Right lung (tissue), 5 donors: ENCODE data around the gene ATF3. TPM values are rescaled to one million over a fixed set of nuclear protein-coding genes. Genes with fewer than 3 reads are reported as not detected.
"Not testable (repeated sequence)": the region's sequence is repeated elsewhere in the genome, so short reads cannot be mapped to it uniquely, and the experiment has no call there.

Experiments used
- DNase-seq, 2 donors: peaks; one replicate each; pipeline ENCODE4 v3.0.0-alpha.2; 2013
- polyA plus RNA-seq, 5 donors: library from polyadenylated mRNA; unstranded; fragments of 120-200 nt; gene quantifications; one replicate each; pipeline versions ENCODE4 v1.2.1 to v1.2.3, GENCODE V29; 2013; ENCODE audit warnings: inconsistent platforms in 1 of 5, low replicate concordance in 1 of 5; ENCODE audit not compliant: insufficient read length in 5 of 5, insufficient read depth in 1 of 5

Gene ATF3
- polyA plus RNA-seq, 5 donors: 5.9 to 30.2 (median 21.9) TPM

DNA sequence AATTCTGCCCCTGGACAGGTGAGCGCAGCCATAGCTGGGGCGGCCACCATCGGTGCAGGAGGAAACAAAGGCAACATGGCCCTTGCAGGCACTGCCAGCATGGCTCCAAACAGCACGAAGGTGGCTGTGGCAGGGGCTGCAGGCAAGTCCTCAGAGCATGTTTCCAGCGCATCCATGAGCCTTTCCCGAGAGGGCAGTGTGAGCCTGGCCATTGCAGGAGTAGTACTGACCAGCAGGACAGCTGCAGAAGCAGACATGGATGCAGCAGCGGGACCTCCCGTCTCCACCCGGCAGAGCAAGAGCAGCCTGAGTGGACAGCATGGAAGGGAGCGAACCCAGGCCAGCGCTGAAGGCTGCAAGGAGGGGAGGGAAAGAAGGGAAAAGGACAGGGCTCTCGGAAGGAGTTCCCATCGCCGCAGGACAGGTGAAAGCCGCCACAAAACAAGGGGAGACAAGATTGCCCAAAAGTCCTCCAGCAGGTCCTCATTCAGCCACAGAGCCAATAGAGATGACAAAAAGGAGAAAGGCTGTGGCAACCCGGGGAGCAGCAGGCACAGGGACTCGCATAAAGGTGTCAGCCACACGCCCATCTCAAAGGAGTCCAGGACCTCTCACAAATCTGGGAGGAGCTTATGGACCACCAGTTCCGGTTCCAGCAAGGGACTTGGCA lies 17.4 kb downstream of the ATF3 start:
- no peak for DNase-seq

DNA sequence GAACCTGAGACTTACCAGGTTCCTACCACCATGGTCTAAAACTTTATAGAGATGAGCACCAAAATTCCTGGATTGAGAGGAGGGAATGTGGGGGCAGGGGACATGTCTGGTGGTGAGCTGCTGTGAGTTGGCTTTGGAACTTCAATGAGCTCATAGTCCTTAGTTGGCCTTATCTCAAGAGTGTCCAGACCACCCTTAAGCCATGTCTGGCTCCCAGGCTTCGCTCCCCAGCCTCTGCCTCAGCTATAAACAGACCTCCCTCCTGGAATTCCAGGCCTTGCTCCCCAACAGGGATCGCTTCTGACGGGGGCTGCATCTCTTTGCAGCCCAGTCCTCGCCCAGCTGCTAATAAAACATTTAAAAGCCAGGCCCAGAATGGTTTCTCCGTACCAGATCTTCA lies 19.5 kb downstream of the ATF3 start:
- DNase-seq: no peak

DNA sequence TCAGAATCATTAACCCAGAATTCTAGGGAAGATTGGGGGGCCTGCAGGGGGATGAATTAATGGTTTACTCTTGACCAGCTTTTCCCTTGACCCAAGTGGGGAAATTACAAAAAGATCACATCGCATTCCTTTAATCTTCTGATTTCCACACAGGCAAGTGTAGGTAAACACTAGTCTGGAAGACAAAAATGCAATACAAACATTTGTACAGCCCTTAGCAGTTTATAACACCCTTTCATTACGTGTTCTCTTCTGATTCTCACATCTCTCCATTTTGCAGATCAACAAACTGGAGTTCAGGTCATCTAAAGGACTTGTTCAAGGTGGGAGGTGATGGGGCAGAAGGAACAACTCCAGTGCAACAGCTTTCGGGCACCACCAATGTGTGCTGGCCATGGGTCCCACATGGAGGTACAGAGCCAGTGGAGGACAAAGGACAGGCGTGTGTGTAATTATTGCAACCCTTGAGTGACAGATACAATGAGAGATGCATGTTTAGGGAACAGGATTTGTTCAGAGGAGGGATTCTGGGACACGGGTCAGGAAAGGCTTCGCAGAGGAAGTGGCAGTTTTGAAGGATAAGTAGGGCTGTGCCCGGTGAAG lies 20.4 kb downstream of the ATF3 start:
- no peak for DNase-seq

DNA sequence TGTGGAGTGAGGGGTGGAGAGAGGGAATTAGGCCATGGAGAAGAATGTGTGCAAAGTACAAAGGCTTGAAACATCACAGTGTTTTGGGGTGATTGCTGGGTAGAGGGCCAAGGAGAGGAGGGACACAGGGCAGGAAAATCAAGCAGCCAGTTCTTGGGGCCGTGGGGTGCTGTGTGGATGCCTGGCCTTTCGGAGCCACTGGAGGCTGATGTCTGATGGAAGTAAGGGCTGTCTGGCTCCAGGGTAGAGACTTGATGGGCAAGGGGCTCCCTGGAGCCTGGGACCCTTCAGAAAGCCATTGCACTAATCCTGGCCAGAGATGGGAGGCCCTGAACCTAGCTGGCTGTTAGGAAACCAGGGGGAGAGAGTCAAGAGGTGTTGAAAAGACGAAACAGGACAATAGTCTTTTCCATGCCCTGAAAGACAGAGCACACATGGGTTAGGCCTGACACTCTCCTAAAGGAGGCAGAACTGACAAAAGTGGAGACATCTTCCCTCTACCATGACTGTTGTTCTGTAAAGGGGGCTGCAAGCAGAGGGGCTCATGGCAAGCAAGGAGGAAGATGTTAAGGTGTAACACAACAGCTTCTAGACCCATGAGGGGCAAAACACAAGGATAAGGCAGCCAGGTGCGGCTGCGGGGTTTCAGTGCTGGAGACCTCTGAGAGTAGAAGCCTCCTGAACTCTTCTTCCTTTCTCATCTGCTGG lies 21.0 kb downstream of the ATF3 start:
- DNase-seq: no peak

DNA sequence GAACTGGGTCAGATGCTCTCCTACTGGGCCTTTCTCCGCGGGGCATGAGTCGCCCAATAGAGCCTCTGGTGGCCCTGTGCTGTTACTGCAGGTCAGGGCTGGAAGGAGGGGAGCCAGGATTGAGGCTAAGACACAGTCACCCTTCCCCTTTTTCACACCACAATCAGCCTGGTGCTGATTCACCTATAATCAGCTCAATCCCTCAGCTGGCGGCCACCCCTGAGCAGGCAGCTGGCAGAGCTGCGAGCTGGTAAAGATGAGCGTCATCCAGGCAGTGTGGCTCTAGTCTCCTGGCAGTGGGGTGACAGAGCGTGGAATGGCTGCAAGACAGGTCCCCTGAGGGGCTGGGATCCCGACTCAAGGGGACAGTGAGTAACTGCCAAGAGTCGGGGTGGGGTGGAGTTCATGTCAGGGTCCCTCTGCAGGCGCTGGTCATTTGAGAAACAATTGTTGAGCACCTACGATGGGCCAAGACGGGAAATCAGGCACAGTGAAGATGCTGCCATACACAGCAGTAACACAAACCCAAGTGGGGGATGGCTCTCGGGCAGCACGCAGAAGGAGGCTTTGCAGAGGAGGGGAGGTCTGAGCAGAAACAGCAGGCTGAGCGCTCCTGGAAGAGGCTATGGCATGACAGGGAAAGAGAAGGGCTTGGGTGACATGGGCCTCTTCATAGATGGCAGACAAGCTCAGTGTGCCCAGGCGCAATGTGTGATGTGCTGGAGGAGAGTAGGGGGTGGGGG lies 21.8 kb downstream of the ATF3 start:
- no peak for DNase-seq

DNA sequence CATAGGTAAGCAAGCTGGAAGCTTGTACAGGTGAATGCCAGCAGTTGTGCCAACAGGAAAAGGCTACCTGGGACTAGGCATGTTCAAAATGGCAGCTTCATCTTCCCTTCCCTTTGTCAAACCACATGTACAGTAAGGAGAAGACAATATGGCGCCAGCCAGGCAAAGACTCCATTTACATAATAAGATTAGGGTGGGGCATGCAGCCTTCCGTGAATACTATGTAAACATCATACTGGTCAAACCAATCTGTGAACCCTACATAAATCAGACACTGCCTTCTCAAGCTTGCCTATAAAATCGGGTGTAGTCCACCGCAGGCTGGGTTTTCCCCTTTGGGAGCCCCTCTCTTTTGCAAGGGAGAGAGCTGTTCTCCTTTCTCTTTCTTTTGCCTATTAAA lies 24.6 kb downstream of the ATF3 start:
- no peak for DNase-seq

DNA sequence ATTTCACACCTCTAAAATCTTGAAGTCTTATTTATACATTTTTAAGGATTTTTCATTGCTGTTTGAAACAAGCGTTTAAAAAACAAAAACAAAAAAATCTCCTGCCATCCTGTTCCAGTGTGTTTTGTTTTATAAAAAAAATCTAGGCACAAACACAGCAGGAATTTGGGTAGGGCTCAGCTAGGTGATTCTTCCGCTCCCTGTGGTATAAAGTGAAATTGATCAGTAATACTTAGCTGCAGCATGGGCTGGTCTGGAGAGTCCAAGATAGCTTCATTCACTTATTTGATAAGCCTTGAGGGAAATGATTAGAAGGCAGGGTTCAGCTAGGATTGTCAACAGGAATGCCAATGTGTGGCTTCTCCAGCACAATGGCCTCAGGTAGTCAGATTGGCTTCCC lies 25.7 kb downstream of the ATF3 start:
- no peak for DNase-seq

DNA sequence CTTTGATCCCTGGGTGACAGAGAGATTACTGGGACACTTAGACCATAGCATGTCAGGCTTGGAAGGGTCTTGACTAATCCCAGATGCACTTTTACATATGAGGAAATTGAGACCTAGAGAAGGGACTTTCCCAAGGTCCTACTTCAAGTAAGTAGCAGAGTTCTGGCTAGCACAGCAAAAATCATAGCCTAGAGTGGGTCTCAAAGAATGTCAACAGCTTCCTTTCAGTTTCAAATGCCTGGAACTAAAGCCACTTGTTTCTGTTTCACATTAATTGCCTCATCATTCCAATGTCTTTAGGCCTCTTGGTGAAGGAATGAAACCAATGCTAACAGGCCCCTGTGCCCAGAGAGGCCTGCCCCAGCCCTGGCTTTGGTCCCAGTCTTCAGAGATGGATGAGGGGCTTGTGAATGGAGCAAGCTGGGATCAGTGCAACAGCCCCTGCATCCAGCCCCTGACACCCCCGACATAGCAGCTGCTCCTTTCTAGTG lies 26.6 kb downstream of the ATF3 start:
- peak; percentile 88 for DNase-seq

DNA sequence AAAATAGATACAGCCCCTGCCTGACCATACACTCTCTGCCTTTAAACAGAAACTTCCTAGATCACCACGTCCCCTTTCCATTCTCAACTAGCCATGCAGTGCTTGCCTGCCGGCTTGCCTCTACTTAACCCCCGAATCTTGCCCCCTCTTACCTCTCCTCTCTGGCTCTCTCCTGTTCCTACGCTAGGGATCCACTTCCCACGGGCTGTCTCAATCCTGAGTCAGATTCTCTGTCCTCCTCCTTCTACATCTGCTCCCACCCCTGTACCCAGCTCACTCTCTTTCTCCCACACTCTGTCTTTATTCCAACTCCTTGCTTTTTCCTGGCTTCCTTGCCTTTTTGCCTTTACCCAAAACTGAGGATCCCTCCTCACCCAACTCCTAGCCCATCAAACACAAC lies 29.3 kb downstream of the ATF3 start:
- no peak for DNase-seq

DNA sequence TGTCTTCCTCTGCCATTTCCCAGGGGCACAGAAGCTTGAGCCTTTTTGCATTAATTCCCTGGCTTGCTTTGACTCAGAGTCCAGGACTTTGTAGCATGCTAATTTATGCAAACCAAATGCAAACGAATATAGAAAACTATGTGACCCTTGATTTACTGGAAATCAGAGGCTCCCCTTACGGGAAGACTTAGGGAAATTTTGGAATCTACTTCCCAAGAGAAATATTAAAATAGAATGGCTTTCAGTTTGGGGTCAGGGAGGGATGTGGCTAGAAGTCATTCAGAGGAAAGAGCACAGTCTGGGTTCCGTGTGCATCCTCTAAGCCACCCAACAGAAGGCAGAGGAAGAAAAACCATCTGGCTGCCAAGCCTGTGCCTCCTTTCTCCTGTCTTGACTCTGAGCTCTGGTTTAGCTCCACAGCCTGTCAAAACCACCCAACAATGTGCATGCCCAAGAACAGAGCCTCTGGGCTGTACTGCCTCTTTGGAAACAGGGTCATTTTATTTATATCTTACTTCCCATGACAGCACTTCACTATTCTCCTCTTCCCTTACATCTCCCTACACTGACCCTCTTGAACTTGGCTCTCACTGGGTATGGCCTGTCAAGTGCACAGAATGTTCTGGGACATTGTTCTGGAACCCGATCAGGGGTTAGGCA lies 30.1 kb downstream of the ATF3 start:
- DNase-seq: no peak

DNA sequence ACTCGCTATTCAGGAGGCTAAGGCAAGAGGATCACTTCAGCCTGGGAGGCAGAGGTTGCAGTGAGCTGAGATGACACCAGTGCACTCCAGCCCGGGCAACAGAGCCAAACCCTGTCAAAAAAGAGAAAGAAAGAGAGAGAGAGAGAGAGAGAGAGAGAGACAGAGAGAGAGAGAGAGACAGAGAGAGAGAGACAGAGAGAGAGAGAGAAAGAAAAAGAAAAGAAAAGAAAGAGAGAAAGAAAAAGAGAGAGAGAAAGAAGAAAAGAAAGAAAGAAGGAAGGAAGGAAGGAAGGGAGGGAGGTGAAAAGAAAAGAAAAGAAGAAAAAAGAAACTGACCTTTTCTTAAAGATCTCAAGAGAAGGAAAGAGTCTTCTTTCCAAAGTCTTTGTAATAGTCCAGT lies 31.0 kb downstream of the ATF3 start:
- not testable (repeated sequence) for DNase-seq

DNA sequence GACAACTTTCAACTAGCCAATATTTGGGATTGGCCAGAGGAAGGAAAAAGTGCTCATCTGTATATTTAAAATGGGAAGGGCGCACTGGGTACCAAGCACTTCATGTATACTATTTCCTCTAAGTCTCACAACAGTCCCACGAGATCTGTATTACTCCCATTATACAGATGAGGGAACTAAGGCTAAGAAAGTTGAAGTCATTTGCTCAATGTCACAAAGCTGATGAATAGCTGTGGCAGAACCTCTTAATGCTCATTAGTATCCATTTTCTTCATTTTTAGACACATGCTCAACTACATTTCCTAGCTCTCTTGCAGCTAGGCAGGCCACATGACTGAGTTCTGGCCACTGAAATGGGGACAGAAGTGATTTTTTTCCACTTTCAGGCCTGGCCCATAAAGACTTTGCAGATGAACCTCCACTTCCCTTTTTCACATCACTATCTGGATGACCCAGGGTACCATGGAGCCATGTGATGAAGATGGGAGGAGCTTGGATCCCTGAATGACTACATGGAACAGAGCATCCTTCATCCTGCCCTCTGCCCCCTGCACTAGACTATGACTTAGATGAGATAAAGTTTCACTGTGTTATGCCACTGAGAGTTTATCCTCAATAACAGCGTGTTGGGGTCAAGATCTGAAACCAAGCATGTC lies 31.8 kb downstream of the ATF3 start:
- DNase-seq: no peak

DNA sequence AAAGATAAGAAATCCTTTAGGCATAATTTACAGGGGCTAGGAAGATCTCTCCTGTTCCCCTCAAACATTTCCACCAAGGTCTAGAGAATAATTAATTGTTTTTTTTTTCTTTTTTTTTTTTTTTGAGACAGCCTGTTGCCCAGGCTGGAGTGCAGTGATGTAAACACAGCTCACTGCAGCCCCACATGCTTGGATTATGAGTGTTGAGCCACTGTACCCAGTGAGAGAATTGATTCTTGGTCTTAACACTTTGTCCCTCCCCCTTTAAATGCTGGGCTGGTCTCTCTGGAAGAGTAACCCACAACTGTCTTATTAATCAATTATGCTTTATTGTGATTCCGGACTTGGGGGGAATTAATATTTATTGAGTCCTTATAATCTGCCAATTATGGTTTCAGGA lies 33.4 kb downstream of the ATF3 start:
- no peak for DNase-seq

DNA sequence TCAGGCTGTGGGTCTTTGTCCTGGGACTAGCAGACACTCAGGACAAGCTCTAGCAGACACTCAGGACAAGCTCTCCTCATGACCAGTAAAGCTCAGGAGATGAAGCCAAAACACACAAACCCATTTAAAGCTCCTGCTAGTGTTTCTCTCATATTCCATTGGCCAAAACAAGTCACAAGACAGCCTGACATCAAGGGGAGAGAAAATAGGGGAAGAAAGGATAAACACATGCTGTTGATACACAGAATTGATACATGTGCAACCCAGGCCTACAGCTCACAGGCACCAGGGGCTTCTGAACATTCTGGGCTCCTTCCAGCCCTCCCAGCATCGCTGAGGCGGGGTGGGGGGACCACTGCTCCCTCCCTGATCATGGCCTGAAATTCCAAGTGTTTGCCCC lies 35.3 kb downstream of the ATF3 start:
- no peak for DNase-seq

DNA sequence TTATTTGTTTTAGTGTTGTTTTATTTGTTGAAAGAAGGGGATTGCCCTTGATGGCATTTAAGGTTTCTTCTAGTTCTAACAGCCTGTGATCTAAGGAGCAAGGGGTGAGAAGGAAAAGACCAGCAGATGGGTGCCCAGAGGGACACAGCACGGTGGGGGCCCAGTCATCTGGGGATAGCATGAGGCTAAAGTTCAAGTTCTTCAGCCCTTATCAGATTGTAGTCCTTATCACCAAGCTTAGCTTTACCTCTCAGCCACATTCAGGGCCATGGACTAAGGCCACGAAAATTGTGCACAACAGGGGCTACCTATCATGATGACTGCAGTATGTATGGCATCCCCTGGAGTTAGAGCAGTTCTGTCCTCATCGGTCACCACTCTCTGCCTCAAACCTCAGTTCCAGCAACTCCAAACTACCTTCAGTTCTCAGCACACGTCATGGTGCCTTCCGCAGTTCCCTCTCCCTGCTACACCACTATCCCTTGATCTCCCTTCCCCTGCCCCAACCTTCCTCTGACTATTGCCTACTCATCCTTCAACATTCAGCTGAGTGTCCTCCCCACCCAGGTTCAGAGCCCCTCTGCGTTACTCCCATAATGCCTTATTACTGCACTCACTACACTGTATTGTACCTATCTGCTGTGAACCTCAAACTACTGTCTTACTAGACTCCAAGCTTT lies 36.4 kb downstream of the ATF3 start:
- no peak for DNase-seq

DNA sequence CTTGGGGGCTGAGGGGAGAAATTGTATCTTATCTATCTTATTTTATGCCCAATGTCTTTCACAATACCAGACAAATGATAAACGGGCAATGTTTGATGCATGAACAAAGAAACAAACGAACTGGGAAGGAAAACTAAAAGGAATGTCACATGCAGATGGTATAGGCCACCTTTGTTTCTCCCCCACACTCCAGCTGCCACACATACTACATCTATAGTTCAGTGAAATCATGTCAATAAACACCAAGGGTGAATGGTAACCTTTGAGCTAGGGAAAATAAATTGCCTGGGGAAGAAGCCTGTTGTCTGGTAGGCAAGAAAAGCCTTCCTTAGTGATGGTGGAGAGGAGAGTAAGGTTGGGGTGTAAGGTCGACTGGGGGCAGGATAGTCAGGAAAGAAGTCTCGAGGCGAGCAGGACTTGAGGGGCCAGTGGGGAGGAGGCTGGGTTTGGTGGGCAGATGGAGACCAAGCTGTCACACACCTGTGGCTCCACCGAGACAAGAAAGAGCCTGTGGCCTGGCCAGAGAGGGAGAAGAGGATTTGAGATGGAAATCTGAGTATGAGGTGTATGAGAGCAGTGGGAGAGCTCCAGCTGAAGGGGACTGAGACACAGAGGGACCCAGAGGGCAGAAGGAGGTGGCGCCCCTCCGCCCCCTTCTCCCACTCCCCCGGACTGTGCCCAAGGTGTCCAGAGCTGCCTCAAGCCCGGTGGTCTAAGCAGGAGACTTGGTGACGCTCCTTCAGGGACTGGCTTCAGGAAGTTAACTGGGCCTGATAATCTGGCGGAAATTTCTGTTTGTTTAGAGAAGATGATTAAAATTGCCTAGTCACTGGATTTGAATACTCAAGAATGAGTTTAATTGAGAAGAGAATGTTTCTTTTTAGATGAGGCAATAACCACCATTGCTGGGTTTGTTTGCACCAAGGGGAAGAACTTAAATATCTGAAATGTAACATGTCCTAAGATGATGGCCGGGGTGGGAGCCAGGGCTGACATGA lies 37.3 kb downstream of the ATF3 start:
- DNase-seq: no peak

DNA sequence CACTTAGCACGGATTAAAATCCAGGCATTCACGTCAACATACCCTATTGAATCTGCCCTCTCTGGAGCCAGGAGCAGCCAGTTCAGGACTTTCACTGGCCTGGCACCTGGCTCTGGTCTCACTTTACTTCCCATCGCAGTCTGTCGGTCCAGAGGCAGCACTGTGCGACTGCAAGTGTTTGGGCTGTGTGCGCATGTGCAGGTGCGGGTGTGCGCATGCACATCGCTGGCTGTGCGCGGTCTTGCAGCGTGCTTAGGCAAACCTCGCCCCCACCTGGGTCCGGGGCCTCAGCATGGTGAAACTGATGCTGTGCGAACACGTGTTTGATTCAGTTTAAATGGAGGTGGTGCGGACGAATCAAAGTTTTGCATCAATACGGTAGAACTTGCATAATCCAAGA lies 38.0 kb downstream of the ATF3 start:
- DNase-seq: no peak

DNA sequence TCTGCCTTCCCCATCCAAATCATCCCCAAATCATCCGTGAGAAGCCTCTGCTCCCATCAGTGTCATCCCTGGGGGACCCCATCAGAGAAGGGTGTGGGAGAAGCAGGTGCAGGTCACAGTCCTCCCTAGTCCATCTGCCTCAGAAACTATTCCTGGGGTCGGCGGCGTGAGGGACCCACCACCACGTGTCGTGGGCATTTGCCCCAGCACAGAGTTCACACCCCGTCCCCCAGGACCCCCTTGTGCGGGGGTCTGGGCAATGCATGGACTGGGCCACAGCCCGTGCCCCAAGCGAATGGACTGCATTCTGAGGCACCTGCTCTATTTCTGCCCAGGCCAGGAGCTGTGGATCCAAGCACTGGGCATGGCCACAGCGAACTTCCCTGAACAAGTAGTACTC lies 38.4 kb downstream of the ATF3 start:
- no peak for DNase-seq

DNA sequence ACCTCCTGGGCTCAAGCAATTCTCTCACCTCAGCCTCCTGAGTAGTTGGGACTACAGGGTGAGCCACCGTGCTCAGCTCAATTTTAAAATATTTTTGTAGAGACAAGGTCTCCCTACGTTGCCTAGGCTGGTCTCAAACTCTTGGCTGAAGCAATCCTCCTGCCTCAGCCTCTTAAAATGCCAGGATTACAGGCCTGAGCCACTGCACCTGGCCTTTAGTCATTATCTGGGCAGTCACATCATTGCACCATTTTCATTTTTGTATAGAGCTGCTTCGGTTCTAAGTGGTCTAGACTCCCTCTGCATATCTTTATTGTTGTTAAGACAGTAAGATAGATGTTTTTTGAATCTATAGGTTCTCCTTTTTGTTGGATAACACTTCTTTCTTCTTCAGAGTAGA lies 39.9 kb downstream of the ATF3 start:
- no peak for DNase-seq
